GM12874 (cell line): ENCODE measurements around the gene GALNTL6.

ENCODE experiments used
- TF ChIP-seq, protein P1 (sequence below): IDR thresholded peaks from 2 replicates; pipeline ENCODE4 v1.5.1; 2011; ENCODE audit warnings: low read depth, mild to moderate bottlenecking, control low read depth, low read length, moderate library complexity; ENCODE audit not compliant: insufficient read depth

The GALNTL6 gene

DNA sequence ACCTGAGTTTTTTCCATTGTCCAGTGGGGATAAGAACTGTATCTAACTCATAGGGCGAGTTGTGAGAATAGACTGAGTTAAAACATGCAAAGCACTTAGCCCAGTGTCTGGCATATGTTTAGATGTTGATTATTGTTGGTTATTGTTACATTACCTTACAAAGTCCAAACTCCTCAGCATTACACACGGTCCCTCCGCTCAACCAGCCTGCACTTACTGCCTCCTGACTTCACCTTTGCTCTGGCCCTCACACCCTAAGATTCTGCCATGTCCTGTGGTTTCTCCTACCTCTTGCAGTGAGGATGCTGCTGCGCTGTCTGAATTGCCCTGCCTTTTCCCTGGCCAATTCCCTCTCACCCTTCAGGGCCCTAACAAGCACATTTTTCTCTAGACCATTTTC is 1053.2 kb downstream of the GALNTL6 start:
- TF ChIP-seq, protein P1, sequence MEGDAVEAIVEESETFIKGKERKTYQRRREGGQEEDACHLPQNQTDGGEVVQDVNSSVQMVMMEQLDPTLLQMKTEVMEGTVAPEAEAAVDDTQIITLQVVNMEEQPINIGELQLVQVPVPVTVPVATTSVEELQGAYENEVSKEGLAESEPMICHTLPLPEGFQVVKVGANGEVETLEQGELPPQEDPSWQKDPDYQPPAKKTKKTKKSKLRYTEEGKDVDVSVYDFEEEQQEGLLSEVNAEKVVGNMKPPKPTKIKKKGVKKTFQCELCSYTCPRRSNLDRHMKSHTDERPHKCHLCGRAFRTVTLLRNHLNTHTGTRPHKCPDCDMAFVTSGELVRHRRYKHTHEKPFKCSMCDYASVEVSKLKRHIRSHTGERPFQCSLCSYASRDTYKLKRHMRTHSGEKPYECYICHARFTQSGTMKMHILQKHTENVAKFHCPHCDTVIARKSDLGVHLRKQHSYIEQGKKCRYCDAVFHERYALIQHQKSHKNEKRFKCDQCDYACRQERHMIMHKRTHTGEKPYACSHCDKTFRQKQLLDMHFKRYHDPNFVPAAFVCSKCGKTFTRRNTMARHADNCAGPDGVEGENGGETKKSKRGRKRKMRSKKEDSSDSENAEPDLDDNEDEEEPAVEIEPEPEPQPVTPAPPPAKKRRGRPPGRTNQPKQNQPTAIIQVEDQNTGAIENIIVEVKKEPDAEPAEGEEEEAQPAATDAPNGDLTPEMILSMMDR: no peak

DNA sequence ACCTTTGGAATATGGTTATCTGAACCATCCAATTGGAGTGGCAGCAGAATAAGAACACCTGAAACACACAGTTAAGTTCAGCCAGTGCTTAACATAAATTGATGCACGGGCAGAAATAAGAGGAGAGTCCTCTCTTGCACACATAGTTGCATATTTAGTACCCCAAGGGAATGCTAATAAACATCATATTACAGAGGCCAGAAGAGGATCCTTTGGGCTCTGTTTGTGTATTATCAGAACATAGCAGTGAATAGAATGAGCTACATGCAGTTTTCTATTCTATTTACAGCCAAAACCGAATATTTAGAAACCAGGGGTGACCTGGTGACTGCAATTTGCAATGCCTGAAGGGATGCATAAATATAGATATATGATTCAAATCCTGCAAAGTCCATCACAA is 1054.6 kb downstream of the GALNTL6 start:
- TF ChIP-seq, protein P1: no peak

DNA sequence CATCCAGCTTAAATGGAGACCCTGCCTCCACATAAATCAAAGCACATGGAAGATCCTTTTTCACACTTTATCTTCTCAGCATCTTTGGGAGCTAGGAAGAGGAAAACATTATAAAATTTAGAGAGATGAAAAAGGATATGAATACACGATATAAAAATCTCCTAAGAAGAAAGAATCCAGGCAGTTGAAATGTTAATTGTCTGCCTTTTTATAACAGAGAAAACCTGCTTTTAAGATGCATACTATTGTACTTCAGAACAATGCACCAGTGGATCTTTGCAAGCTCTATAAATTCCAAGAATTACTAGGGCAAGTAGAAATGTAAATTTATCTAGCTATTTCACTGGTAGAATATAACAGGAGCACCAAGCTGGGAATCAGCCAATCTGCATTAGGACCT is 1055.1 kb downstream of the GALNTL6 start:
- TF ChIP-seq, protein P1: no peak

DNA sequence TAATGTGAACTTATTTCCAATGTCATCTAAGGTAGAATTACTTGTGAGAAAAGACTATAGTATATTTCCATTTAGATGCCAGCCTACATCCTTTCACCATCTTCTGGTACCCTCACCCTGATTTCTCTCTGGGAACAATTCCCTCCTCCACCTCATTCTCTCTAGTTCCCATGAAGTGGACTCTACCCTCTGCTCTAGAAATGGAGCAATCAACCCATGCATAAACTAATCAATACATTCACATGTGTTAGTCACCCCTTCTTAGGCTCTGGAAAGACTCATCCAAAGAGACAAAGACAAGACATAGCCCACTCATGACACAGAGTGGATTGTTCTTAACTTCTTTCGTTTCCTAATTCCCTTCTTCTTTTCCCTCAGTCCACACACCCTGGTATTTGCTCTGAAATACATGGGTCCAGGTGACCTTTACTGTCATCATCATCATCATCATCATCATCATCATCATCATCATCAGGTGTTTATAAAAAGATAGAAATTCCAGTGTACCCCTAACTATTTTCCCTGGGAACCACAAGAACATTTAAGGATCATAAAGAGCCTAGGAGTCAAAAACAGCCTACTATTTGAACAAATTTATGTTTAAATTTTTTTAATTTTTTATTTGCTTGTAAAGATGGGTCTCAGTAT is 1056.5 kb downstream of the GALNTL6 start:
- TF ChIP-seq, protein P1: no peak

DNA sequence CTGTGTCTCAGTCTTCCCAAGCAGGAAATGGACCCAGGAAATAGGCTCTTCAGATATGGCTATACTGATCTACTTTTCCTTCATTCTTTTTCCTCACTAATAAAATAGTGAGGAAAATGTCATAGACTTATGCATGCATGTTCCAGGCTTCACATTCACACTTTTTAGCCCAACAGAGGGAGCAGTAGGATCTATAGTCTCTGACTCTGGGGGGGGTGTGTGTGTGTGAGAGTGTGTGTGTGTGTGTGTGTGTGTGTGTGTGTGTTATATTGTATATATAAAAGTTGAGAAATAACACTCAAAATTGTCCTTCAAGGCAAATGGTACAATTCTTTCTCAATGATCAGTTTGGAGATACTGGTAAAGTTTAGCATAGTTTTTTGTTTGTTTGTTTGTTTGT is 1058.2 kb downstream of the GALNTL6 start:
- TF ChIP-seq, protein P1: no peak

DNA sequence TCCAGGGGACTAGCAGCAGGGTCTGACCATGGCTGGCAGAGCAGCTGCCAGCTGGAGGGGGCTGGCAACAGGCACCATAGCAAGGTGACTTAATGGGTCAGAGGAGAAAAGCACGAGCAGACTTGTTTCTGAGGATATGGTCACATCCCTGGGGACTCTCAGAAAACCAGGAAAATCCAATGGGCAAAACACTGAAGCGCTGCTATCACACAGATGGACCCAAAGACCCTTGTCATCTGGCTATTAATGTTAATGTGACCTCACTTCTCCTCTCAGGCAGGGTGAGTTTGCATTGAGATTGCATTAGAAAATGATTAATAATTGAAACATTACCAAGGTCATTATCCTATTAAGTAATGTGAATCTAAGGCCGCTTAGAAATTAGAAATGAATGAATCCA is 1061.7 kb downstream of the GALNTL6 start:
- TF ChIP-seq, protein P1: no peak

DNA sequence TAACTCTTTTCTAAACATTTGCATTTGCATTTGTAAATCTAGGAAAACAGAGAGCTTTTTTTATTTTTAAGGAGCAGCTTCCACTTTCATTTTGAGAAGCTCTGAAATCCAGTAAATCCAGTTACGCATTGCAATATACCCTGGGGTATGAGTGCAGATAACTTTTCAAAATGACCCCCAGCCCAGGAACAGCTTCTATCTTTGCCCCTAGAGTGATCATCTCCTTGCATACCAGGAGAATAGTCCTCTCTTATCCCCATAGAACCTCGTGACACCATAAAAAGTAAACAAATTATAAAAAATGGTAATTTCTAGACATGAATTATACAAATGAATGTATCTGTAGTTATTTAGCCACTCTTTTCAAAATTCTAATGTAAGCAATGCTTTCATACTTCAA is 1063.2 kb downstream of the GALNTL6 start:
- TF ChIP-seq, protein P1: no peak
